ENCODE measurements around the gene EHD4.

EHD4 gene

DNA sequence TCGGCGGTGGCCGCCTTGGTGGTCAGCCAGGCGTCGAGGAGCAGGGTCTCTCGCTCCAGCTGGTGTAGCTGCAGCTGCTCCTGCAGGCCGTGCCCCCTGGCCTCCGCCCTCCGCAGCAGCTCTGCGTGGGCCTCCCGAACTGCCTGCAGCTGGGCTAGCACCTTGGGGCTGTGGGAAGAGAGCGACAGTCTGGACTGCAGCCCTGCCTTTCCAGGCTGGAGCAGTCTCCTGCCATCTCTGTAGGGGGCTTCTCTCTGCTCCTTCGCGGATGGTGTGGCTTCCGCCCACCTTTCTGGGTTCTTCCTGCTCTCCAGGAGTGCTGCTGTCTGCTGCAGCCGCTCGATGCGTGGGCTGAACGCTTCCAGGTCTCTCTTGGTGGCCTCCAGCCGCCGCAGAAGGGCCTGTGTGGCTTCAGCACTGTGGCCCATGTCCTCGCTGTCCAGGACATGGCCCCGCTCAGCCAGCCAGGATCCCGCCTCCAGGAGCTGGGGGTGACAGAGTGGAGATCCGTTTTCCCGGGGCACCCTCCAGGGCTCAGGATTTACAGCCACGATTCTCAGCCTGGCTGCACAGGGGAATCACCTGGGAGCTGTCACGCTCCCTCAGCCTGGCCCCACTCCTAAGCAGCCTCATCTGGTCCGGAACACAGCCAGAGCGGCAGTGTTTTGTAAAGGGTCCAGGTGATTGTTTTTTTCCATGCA lies 116.9 kb downstream of the EHD4 start:
- no peaks in the 10 kb centered on the region for H3K36me3 ChIP-seq (ENCODE audit: control insufficient read depth, insufficient read depth, low read length)
- no peak overlapping the region for H3K9ac ChIP-seq (ENCODE audit: low read length)
- H2AK5ac ChIP-seq (ENCODE audit: low read length), result no peak overlapping the region
- no peak overlapping the region for H3K23ac ChIP-seq (ENCODE audit: low read length)
- no peaks in the 10 kb centered on the region for H3K4me1 ChIP-seq (ENCODE audit: control insufficient read depth, low read depth, low read length)
- no peaks in the 10 kb centered on the region for H3K79me2 ChIP-seq (ENCODE audit: control insufficient read depth, insufficient read depth, low read length)
- no peak overlapping the region for H3K18ac ChIP-seq (ENCODE audit: low read length)
- no peak overlapping the region for H2BK15ac ChIP-seq (replicated peaks; ENCODE audit: low read depth)
- H3K56ac ChIP-seq (ENCODE audit: low read length), result no peak overlapping the region
- H3K79me1 ChIP-seq (ENCODE audit: low read length), result no peaks in the 10 kb centered on the region
- no peak overlapping the region for H3K27ac ChIP-seq (ENCODE audit: low read depth, low read length)
- H2BK120ac ChIP-seq (ENCODE audit: low read depth, low read length), result no peak overlapping the region
- no peak overlapping the region for H4K5ac ChIP-seq (ENCODE audit: low read length)
- H3K4me3 ChIP-seq (ENCODE audit: low read length), result no peak overlapping the region
- no peak overlapping the region for H3K4me2 ChIP-seq (ENCODE audit: low read length)
- H3K4ac ChIP-seq (ENCODE audit: low read depth, low read length), result no peak overlapping the region
- no peak overlapping the region for H2BK5ac ChIP-seq (ENCODE audit: low read length)
- no peaks in the 10 kb centered on the region for H3K27me3 ChIP-seq (ENCODE audit: insufficient read depth, low read length, poor library complexity)
- no CpG with 5 or more reads among the region's 30 CpGs for WGBS (ENCODE audit: extremely low coverage, insufficient coverage, low lambda C conversion rate)
- H4K8ac ChIP-seq (ENCODE audit: low read depth, low read length), result no peak overlapping the region
- DNase-seq, result no peak

DNA sequence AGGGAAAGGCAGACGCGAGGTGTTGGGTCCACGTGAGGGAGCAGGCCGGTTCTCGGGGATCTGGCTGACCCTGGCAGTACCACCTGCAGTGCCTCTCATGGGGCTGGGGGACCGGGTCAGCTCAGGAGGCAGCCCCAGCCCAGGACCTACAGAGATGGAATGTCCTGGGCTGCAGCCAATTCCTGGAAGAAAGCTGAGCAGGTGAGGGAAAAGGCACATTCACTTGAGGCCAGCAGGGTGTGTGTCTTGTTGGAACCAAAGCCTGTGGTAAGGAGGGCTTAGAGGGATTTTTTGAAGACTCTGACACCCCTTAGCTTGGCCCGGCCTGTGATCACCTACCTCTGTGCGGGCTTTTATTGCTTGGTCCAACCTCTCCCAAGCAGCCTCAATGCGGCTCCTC lies 117.9 kb downstream of the EHD4 start:
- no peak for DNase-seq
- no peaks in the 10 kb centered on the region for H3K79me2 ChIP-seq (ENCODE audit: control insufficient read depth, insufficient read depth, low read length)
- H3K4ac ChIP-seq (ENCODE audit: low read depth, low read length), result no peak overlapping the region
- no peak overlapping the region for H3K18ac ChIP-seq (ENCODE audit: low read length)
- H3K56ac ChIP-seq (ENCODE audit: low read length), result no peak overlapping the region
- H3K27ac ChIP-seq (ENCODE audit: low read depth, low read length), result no peak overlapping the region
- H4K8ac ChIP-seq (ENCODE audit: low read depth, low read length), result no peak overlapping the region
- H4K5ac ChIP-seq (ENCODE audit: low read length), result no peak overlapping the region
- H2BK120ac ChIP-seq (ENCODE audit: low read depth, low read length), result no peak overlapping the region
- H3K4me3 ChIP-seq (ENCODE audit: low read length), result no peak overlapping the region
- no peak overlapping the region for H3K9ac ChIP-seq (ENCODE audit: low read length)
- no peaks in the 10 kb centered on the region for H3K4me1 ChIP-seq (ENCODE audit: control insufficient read depth, low read depth, low read length)
- no peak overlapping the region for H2AK5ac ChIP-seq (ENCODE audit: low read length)
- WGBS (ENCODE audit: extremely low coverage, insufficient coverage, low lambda C conversion rate), result no CpG with 5 or more reads among the region's 9 CpGs
- no peak overlapping the region for H2BK5ac ChIP-seq (ENCODE audit: low read length)
- H3K4me2 ChIP-seq (ENCODE audit: low read length), result no peak overlapping the region
- no peak overlapping the region for H3K23ac ChIP-seq (ENCODE audit: low read length)
- H3K36me3 ChIP-seq (ENCODE audit: control insufficient read depth, insufficient read depth, low read length), result no peaks in the 10 kb centered on the region
- H3K79me1 ChIP-seq (ENCODE audit: low read length), result no peaks in the 10 kb centered on the region
- H3K27me3 ChIP-seq (ENCODE audit: insufficient read depth, low read length, poor library complexity), result no peaks in the 10 kb centered on the region
- H2BK15ac ChIP-seq (replicated peaks; ENCODE audit: low read depth), result no peak overlapping the region

GRCh38 chr15:41853831-41854230 lies 118.5 kb downstream of the EHD4 start:
- Histone ChIP-seq H3K9ac (ENCODE audit: low read length) (no peak overlapping the region), H2AK5ac (ENCODE audit: low read length) (no peak overlapping the region), H3K4me1 (ENCODE audit: control insufficient read depth, low read depth, low read length) (no peaks in the 10 kb centered on the region), H3K27me3 (ENCODE audit: insufficient read depth, low read length, poor library complexity) (no peaks in the 10 kb centered on the region), H2BK5ac (ENCODE audit: low read length) (no peak overlapping the region), H3K56ac (ENCODE audit: low read length) (no peak overlapping the region), H3K23ac (ENCODE audit: low read length) (no peak overlapping the region), H3K4me3 (ENCODE audit: low read length) (no peak overlapping the region), H4K5ac (ENCODE audit: low read length) (no peak overlapping the region), H3K79me1 (ENCODE audit: low read length) (no peaks in the 10 kb centered on the region), H3K36me3 (ENCODE audit: control insufficient read depth, insufficient read depth, low read length) (no peaks in the 10 kb centered on the region), H4K8ac (ENCODE audit: low read depth, low read length) (no peak overlapping the region), H3K4me2 (ENCODE audit: low read length) (no peak overlapping the region), H3K79me2 (ENCODE audit: control insufficient read depth, insufficient read depth, low read length) (no peaks in the 10 kb centered on the region), H2BK15ac (replicated peaks; ENCODE audit: low read depth) (no peak overlapping the region), H3K4ac (ENCODE audit: low read depth, low read length) (no peak overlapping the region), H3K18ac (ENCODE audit: low read length) (no peak overlapping the region), H2BK120ac (ENCODE audit: low read depth, low read length) (no peak overlapping the region), H3K27ac (ENCODE audit: low read depth, low read length) (no peak overlapping the region)
- no peak for DNase-seq
- no CpG with 5 or more reads among the region's 10 CpGs for WGBS (ENCODE audit: extremely low coverage, insufficient coverage, low lambda C conversion rate)

- no peak overlapping the region for H3K27ac ChIP-seq (ENCODE audit: low read depth, low read length)
- no peak overlapping the region for H4K5ac ChIP-seq (ENCODE audit: low read length)
- DNase-seq, result peak; percentile 22
- no peak overlapping the region for H2BK5ac ChIP-seq (ENCODE audit: low read length)
- no peaks in the 10 kb centered on the region for H3K79me1 ChIP-seq (ENCODE audit: low read length)
- H3K4me3 ChIP-seq (ENCODE audit: low read length), result no peak overlapping the region
- H3K18ac ChIP-seq (ENCODE audit: low read length), result no peak overlapping the region
- no peak overlapping the region for H3K23ac ChIP-seq (ENCODE audit: low read length)
- H4K8ac ChIP-seq (ENCODE audit: low read depth, low read length), result no peak overlapping the region
- no CpG with 5 or more reads among the region's 17 CpGs for WGBS (ENCODE audit: extremely low coverage, insufficient coverage, low lambda C conversion rate)
- H3K27me3 ChIP-seq (ENCODE audit: insufficient read depth, low read length, poor library complexity), result no peaks in the 10 kb centered on the region
- no peak overlapping the region for H3K56ac ChIP-seq (ENCODE audit: low read length)
- no peak overlapping the region for H2BK120ac ChIP-seq (ENCODE audit: low read depth, low read length)
- H3K36me3 ChIP-seq (ENCODE audit: control insufficient read depth, insufficient read depth, low read length), result no peaks in the 10 kb centered on the region
- H3K4me1 ChIP-seq (ENCODE audit: control insufficient read depth, low read depth, low read length), result no peaks in the 10 kb centered on the region
- H3K9ac ChIP-seq (ENCODE audit: low read length), result no peak overlapping the region
- H2BK15ac ChIP-seq (replicated peaks; ENCODE audit: low read depth), result no peak overlapping the region
- no peak overlapping the region for H3K4me2 ChIP-seq (ENCODE audit: low read length)
- H3K4ac ChIP-seq (ENCODE audit: low read depth, low read length), result no peak overlapping the region
- H2AK5ac ChIP-seq (ENCODE audit: low read length), result no peak overlapping the region
- no peaks in the 10 kb centered on the region for H3K79me2 ChIP-seq (ENCODE audit: control insufficient read depth, insufficient read depth, low read length)
These were observed 119.4 kb downstream of the EHD4 start for GRCh38 chr15:41852736-41853590.

GRCh38 chr15:41851755-41852370 lies 120.5 kb downstream of the EHD4 start:
- no peak overlapping the region for H2BK120ac ChIP-seq (ENCODE audit: low read depth, low read length)

More at GRCh38 chr15:41851755-41852370, 120.5 kb downstream of the EHD4 start:
- H2BK15ac ChIP-seq (replicated peaks; ENCODE audit: low read depth), result no peak overlapping the region
- no peak overlapping the region for H3K4ac ChIP-seq (ENCODE audit: low read depth, low read length)
- no peak overlapping the region for H2BK5ac ChIP-seq (ENCODE audit: low read length)
- H3K4me1 ChIP-seq (ENCODE audit: control insufficient read depth, low read depth, low read length), result no peaks in the 10 kb centered on the region
- no peaks in the 10 kb centered on the region for H3K79me1 ChIP-seq (ENCODE audit: low read length)
- no peak overlapping the region for H4K5ac ChIP-seq (ENCODE audit: low read length)
- H3K23ac ChIP-seq (ENCODE audit: low read length), result no peak overlapping the region
- H3K79me2 ChIP-seq (ENCODE audit: control insufficient read depth, insufficient read depth, low read length), result no peaks in the 10 kb centered on the region
- no peak overlapping the region for H3K27ac ChIP-seq (ENCODE audit: low read depth, low read length)
- H3K9ac ChIP-seq (ENCODE audit: low read length), result no peak overlapping the region
- no peaks in the 10 kb centered on the region for H3K36me3 ChIP-seq (ENCODE audit: control insufficient read depth, insufficient read depth, low read length)
- no CpG with 5 or more reads among the region's 8 CpGs for WGBS (ENCODE audit: extremely low coverage, insufficient coverage, low lambda C conversion rate)
- DNase-seq, result no peak
- no peak overlapping the region for H2AK5ac ChIP-seq (ENCODE audit: low read length)
- no peak overlapping the region for H3K56ac ChIP-seq (ENCODE audit: low read length)
- H3K18ac ChIP-seq (ENCODE audit: low read length), result no peak overlapping the region
- H3K4me3 ChIP-seq (ENCODE audit: low read length), result no peak overlapping the region
- H3K4me2 ChIP-seq (ENCODE audit: low read length), result no peak overlapping the region
- no peak overlapping the region for H4K8ac ChIP-seq (ENCODE audit: low read depth, low read length)
- no peaks in the 10 kb centered on the region for H3K27me3 ChIP-seq (ENCODE audit: insufficient read depth, low read length, poor library complexity)

Data from mesendoderm (in vitro differentiated cells).